Measurements from ENCODE around the gene ARL5C.

- TF ChIP-seq, protein P1, sequence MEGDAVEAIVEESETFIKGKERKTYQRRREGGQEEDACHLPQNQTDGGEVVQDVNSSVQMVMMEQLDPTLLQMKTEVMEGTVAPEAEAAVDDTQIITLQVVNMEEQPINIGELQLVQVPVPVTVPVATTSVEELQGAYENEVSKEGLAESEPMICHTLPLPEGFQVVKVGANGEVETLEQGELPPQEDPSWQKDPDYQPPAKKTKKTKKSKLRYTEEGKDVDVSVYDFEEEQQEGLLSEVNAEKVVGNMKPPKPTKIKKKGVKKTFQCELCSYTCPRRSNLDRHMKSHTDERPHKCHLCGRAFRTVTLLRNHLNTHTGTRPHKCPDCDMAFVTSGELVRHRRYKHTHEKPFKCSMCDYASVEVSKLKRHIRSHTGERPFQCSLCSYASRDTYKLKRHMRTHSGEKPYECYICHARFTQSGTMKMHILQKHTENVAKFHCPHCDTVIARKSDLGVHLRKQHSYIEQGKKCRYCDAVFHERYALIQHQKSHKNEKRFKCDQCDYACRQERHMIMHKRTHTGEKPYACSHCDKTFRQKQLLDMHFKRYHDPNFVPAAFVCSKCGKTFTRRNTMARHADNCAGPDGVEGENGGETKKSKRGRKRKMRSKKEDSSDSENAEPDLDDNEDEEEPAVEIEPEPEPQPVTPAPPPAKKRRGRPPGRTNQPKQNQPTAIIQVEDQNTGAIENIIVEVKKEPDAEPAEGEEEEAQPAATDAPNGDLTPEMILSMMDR (conservative IDR thresholded peaks at IDR 0.05), result no peak
- TF ChIP-seq ZFX (IDR thresholded peaks at IDR 0.05), result no peak
These were observed 14.6 kb downstream of the ARL5C start, which contains the start of gene PLXDC1 for GRCh38 chr17:39151150-39151942.
